D721Med (cell line): Measurements from ENCODE around the gene NDUFS1.
"Not testable (repeated sequence)": the region's sequence is repeated elsewhere in the genome, so short reads cannot be mapped to it uniquely, and the experiment has no call there.

Experiments used
- DNase-seq: peaks from one replicate; pipeline ENCODE4 v3.0.0; 2011; ENCODE audit warnings: low spot score; ENCODE audit not compliant: insufficient read length
- FAIRE-seq: peaks from 2 replicates; lab custom pipeline; 2011; peaks lifted over from hg19 to GRCh38; lab: Jason Lieb, UNC
- TF ChIP-seq, protein P1 (sequence below): IDR thresholded peaks from 2 replicates; pipeline ENCODE4 v1.5.1; 2012; ENCODE audit warnings: mild to moderate bottlenecking, control low read depth; ENCODE audit not compliant: insufficient read depth; ENCODE audit errors: missing control alignments

The NDUFS1 gene

DNA sequence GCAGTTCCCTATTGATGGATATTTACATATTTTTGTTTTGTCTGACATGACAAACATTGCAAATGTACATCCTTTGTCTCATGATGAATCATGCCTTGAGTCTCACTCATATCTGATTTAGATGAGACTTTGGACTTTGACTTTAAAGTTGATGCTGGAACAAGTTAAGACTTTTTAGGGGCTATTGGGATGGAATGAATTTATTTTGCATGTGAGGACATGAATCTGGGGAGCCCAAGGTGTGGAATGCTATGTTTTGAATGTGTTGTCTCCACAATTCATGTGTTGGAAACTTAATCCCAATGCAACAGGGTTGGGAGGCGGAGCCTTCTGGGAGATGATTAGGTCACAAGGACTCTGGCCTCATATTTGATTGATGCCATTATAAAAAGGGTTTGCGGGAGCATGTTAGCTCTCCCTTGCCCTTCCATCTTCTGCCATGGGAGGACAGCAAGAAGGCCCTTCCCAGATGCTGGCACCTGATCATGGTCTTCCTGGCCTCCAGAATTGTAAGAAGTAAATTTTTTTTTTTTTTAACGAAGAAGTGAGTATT is 44.1 kb downstream of the NDUFS1 start:
- no peak for DNase-seq
- no peak for FAIRE-seq
- TF ChIP-seq, protein P1, sequence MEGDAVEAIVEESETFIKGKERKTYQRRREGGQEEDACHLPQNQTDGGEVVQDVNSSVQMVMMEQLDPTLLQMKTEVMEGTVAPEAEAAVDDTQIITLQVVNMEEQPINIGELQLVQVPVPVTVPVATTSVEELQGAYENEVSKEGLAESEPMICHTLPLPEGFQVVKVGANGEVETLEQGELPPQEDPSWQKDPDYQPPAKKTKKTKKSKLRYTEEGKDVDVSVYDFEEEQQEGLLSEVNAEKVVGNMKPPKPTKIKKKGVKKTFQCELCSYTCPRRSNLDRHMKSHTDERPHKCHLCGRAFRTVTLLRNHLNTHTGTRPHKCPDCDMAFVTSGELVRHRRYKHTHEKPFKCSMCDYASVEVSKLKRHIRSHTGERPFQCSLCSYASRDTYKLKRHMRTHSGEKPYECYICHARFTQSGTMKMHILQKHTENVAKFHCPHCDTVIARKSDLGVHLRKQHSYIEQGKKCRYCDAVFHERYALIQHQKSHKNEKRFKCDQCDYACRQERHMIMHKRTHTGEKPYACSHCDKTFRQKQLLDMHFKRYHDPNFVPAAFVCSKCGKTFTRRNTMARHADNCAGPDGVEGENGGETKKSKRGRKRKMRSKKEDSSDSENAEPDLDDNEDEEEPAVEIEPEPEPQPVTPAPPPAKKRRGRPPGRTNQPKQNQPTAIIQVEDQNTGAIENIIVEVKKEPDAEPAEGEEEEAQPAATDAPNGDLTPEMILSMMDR: no peak

- FAIRE-seq (no peak), DNase-seq (no peak)
- TF ChIP-seq, protein P1: no peak
Measured at GRCh38 chr2:206112846-206113547, 46.2 kb downstream of the NDUFS1 start.

- TF ChIP-seq, protein P1: no peak
- no peak for FAIRE-seq
Measured at GRCh38 chr2:206112108-206112507, 47.1 kb downstream of the NDUFS1 start.

DNA sequence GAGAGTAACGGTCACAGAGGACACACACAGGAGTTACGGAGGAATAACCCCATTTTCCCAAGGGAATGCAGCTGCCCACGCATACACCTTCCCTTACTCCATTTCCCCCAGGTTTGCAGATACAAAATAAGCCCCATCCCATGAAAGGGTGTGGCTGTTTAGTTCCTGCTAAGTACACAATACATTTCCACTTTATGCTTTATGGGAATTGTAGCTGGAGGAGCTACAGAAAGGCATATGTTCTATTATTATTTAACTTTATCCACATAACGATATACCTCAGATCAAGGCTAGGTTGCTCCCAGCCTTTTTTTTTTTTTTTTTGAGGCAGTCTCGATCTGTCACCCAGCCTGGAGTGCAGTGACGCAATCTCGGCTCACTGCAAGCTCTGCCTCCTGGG is 50.5 kb downstream of the NDUFS1 start:
- TF ChIP-seq, protein P1: no peak
- no peak for FAIRE-seq

More at GRCh38 chr2:206112108-206112507, 47.1 kb downstream of the NDUFS1 start:
- no peak for DNase-seq

DNA sequence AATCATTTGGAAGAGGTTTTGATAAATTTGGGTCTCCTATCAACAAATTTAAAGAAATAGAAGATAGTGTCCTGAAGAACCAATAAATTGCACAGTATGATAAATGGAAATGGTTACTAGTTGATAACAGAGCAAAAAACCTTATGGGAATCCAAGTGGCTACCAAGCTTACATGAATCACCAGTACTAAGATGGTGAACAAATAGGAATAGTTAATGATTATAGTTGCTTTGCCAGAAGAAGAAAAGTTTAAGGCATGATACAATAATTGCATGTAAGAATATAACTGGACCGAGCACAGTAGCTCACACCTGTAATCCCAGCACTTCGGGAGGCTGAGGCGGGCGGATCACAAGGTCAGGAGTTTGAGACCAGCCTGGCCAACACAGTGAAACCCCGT is 53.7 kb downstream of the NDUFS1 start:
- DNase-seq (no peak), FAIRE-seq (no peak)
- TF ChIP-seq, protein P1: no peak

More for the DNA sequence above, 50.5 kb downstream of the NDUFS1 start:
- DNase-seq: no peak

- TF ChIP-seq, protein P1: no peak
- DNase-seq (no peak), FAIRE-seq (no peak)
Measured at GRCh38 chr2:206105038-206105437, 54.2 kb downstream of the NDUFS1 start.

GRCh38 chr2:206098872-206099271 is 60.4 kb downstream of the NDUFS1 start:
- not testable (repeated sequence) for DNase-seq, FAIRE-seq
